Globus pallidus (tissue), 1 donor: ENCODE measurements around the gene SPTBN4.
"Not testable (repeated sequence)": the region's sequence is repeated elsewhere in the genome, so short reads cannot be mapped to it uniquely, and the experiment has no call there.

Experiments
- DNase-seq: peaks from one replicate; pipeline ENCODE4 v3.0.0-alpha.2; 2015; ENCODE audit warnings: low spot score

SPTBN4 gene

DNA sequence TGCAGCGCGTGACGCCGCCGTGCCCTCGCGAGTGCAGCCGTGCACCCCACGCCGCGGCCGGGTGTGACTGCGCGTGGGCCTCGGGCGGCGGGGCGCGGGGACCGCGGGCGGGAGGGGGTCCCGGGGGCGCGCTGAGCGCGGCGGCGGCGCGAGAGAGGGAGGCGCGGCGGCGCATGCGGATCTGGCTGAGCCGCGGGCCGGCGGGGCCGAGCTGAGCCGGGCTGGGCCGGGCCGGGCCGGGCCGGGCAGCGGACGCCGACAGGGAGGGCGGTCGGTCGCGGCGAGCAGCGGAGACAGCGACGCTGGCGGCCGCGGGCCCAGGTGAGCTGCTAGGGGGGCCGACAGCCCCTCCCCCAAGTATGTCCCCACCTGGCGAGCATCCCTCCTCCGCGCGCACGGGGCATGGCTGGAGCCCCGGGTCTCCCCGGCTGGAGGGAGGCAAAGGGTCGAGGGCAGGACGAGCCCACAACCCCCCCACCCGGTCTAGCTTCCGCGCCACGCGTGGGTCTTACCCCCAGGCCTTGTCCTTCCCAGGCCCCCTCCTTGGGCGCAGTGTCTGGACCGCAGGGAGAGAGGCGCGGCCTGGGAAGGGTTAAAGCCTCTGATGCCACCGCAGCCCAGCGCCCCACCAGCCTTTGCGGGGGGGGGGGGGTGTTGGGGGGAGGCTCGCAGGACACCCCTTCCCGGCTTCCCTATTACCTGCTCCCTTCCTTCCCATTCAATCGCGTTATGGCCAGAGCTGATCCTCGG lies at the start of gene SPTBN4:
Gene SPTBN4 (plus strand): TSS at position 17 of the 750 bp plus-strand sequence. CDS start 5,621 bp downstream, outside the sequence.
- DNase-seq = no peak

DNA sequence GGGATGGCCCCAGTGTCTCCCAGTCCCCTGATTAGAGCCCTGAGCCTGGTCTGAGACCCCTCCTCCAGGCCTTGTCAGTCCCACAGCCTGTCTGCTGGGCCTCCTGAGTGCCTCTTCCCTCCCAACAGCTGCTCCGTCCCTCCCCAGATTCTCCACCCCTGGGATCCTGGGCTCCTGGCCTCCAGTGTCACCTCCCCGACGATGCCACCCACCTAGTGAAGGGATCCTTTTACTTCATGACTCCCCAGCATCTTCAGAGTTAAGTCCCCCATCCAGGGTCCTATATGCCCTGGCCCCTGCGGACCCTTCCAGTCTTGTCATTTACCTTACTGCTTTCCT lies 49.2 kb upstream of the SPTBN4 start:
- no peak for DNase-seq

DNA sequence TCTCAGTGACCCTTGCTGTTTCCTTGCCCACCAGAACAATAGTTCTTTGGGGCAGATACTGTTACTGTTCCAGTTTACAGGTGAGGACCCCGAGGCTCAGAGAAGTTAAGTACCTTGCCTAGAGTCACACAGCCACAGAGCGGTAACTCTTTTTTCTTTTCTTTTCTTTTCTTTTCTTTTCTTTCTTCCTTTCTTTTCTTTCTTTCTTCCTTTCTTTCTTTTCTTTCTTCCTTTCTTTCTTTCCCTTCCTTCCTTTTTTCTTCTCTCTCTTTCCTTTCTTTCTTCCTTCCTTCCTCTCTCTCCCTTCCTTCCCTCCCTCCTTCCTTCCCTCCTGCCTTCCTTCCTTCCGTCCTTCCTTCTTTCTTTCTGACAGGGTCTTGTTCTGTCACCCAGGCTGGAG lies 48.8 kb upstream of the SPTBN4 start:
- no peak for DNase-seq

DNA sequence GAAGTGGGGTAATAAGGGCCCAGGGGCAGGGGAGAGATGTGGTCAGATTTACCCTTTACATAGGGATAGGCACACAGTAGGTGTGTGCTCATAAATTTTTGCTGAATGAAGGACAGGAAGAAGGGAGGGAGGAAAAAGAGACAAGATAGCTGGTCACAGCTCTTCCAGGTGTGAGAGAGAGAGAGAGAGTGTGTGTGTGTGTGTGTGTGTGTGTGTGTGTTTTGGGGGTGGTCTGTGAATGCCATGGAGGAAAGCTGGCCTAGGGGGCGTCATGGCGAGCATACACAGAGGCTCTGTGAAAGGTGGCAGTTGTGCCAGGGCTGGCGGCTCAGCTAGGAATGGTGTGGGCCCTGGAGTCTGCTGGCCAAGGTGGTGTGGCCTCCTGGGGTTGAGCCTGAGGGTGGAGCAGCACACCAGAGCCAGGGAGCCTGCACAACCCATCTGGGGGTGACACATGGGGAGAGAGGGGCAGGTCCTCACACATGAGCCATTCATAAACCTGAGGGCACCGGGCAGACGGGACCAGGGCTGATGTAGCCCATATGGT lies 47.7 kb upstream of the SPTBN4 start:
- DNase-seq = no peak

DNA sequence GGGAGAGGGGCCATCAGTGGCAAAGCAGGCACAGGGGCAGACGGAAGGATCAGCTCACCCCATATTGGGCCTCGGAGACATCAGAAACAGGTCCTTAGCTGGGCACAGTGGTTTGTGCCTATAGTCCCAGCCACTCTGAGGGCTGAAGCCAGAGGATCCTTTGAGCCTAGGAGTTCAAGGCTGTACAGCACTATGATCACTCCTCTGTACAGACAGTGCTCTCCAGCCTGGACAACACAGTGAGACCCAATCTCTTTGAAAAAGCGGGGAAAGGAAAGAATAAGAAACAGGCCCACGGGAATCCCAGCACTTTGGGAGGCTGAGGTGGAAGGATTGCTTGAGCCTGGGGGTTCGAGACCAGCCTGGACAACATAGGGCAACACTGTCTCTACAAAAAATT lies 47.0 kb upstream of the SPTBN4 start:
- DNase-seq = no peak

DNA sequence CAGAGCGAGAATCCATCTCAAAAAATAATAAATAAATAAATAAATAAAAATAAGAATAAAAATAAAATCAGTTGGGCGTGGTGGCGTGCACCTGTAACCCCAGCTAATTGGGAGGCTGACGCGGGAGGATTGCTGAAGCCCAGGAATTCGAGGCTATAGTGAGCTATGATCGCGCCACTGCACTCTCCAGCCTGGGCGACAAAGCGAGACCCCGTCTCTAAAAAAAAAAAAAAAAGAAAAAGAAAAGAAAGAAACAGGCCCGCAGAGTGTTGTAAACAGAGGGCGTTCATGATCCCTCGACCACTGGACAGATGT lies 46.4 kb upstream of the SPTBN4 start:
- DNase-seq = no peak

DNA sequence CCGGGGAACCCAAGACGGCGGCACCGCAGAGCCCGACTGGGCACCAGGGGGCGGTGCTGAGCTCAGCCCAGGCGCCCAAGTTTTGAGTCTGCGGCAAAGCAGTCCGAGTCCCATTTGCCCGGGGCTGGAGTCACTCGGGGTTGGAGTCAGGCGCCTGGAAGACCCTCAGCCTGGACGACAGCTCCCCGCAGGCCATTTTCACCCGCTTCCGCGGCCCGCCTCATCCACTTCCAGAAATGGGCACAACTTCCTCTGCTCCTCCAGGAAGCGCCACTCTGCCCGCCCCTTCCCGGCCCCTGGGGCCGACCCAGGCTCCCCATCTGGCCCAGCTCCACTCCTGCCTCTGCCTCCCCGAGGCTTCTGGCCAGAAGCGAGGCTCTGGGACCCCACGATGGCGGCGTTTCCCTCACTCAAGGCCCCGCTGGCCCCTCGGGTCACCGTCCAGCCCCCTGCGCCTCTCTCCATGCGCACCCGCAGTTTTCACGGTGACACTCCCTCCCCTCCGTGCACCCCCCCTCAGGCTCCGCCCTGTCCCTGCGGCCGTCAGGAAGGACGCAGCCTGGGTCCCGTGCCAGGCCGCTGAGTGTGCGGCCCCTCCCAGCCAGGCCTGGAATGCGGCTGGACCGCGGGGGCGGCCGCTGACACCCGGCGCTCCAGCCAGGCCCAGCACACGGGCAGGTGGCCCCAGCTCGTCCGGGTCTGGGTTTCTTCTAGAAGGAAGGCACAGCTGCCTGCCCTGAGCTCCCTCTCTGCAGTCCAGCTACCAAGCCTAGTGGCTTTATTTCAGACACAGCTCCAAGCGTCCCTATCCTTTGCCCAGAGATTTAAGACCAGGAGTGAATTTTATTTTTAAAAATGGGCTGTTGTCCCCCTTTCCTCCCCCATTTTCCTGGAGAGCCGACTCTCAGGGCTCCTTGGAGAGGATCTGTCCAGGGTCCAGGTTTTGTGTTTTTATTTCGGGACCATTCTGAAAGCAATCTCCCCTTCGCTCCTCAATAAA lies 45.7 kb upstream of the SPTBN4 start:
- peak; percentile 87 for DNase-seq

DNA sequence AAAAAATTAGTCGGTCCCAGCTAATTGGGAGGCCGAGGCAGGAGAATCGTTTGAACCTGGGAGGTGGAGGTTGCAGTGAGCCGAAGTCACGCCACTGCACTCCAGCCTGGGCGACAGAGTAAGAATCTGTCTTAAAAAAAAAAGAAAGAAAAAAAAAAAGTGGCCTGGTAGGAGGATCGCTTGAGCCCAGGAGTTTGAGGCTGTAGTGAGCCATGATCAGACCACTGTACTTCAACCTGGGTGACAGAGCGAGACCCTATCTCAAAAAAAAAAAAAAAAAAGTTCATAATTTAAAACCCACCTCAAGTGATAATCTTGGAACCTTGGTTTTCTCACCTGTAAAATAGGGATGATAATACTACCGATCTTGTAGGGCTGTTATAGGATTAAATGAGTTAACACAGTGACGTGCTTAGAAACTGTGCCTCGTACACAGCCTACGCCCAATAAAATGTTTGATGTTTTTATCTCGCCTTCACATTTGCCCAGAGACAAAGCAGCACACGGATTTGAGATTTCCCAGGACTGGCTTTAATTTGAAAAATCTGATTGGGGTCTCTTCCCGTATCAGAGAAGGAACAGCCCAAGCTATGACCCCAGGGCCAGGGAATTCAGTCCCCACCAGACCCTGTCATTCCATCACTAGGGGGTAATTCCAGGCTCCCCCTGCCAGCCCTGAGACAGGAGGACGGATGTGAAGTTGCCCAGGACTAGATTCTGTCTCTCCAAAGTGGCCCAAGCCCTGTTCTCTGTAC lies 44.6 kb upstream of the SPTBN4 start:
- no peak for DNase-seq

DNA sequence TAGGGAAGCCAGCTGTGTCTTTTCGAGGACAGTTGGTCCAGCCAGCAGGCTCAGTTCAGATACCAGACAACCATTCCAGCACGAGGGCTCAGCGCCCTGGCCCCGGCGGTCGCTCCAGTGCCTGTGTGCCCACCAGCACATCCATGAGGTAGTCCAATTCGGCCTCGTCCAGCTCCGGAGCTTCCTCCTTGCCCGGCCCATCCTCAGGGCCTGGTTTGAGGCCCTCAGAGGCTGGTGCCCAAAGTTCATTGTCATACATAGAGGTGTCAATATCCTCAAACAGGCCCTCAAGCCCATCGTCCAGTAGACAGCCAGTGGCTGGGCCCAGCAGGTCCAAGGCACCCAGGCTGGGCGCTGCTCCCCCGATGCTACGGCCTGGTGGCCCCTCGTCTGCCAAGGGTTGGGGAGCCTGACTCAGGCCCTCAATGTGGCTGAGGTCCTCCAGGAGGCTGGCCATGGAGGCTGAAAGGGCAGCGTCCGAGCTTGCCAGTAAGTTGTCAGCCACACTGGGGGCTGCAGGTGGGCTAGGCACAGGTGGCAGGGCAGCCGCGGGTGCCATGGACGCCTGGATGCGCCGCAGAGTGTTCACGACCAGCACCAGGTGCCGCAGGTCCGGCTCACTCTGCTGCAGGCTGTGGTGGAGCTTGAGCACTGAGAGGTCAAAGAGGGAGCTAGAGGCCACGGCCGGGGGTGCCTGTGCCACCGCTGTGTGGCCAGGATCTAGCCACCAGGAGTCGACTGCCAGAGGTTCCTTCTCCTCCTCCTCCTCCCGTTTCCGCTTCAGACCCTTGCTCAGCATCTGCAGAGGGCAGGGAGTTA lies 43.8 kb upstream of the SPTBN4 start:
- DNase-seq = no peak

DNA sequence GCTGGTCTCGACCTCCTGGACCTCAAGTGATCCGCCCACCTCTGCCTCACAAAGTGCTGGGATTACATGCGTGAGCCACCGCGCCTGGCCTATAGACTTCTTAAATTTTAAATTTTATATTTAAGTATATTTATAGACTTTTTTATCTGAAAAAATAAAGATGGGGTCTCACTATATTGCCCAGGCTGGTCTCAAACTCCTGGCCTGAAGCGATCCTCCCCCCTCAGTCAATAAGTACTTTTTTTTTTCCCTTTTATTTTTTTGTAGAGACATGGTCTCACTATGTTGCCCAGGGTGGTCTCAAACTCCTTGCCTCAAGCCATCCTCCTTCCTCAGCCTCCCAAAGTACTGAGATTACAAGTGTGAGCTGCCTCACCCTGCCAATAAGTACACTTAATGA lies 42.9 kb upstream of the SPTBN4 start:
- no peak for DNase-seq

DNA sequence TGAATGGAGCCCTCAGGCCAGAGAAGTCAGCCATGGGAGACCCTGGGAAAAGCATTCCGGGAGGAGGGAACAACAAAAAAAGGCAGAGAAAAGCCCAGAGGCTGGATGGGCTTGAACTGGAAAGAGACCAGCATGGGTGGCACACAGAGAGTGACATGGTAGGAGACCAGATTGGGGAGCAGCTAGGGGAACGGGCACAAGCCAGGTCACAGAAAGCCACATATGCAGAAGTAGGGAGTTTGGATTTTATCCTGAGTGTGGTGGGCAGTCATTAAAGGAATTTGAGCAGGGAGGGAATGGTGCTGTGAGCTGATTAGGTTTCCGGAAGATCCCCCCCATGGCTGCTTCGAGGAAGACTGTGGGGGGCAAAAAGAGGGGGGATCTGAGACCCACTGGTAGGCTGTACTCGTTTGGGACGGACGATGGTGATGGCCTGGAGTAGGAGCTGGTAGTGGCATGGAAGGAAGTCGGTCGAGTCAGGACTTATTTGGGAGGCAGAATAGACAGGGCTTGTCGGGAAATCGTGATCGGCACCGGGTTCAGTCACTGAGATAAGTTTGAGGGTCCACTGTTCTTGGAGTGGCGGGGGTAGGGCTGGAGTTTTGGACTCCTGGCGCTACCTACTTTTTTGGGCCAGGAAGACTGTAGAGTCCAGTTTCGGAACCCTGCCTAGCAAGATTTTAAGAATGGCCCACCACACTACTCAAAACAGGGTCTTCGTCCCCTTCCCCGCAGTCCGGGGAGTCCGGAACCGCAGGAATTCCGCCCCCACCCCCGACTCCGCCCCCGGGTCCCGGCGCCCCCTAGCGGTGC lies 42.0 kb upstream of the SPTBN4 start:
- DNase-seq = no peak

DNA sequence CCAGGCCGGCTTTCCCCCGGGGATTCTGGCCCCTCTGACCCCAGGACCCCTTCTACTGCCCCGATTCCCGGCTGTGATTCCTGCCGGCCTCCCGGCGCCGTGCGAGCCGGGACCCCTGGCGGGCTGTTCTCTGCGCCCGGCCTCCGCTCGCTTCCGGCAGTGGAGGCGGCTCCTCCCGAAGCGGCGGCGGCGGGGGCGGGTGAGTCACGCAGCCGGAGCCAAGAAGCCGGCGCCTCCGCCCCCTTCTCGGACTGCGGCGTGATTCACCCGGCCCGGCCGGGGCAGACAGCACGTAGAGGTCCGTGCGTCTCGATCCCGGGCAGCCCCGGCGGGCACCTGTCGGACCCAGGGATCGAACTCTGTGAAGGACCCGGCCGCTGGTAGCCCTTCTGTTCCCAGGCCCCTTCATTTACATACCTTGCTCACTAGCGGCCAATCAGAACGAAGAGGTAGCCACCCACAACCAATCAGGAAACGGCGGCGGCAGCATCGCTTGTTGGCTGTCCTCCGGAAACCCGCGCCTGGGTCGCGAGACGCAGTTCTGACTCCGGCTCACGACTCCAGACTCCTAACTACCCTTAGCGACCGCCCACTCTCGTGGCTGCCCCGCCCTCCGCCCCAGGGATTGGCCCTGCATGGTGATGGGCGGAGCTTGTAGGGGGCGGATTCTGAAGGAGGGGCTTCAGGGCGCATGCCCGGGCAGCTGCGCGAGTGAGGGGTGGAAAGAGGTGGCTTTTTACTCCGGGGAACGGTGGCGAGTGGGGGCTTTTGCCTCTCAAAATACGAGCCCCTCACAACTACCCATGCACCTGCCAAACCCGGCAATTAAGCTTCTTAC lies 41.1 kb upstream of the SPTBN4 start, which contains the start of gene SERTAD1:
Gene SERTAD1 (minus strand): TSS at position 543 of the 838 bp plus-strand sequence. CDS start 2,446 bp downstream, outside the sequence.
- DNase-seq = peak; percentile 100

DNA sequence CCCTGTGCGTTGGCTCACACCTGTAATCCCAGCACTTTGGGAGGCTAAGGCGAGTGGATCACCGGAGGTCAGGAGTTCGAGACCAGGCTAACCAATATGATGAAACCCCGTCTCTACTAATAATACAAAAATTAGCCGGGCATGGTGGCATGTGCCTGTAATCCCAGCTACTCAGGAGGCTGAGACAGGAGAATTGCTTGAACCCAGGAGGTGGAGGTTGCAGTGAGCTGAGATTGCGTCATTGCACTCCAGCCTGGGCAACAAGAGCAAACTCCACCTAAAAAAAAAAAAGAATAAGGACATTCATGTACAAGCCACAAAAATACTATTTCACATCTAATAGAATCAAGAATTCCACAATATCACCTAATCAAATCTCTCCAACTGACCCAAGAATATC lies 38.6 kb upstream of the SPTBN4 start:
- not testable (repeated sequence) for DNase-seq

DNA sequence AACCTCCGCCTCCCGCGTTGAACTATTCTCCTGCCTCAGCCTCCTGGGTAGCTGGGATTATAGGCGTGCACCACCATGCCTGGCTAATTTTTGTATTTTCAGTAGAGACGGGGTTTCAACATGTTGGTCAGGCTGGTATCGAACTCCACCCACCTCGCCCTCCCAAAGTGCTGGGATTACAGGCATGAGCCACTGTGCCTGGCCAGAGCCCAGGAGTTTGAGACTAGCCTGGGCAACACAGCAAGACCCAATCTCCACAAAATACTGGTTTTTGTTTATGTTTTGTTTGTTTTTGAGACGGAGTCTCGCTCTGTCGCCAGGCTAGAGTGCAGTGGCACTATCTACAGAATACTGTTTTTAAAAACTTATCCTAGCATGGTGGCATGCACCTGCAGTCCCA lies 36.6 kb upstream of the SPTBN4 start:
- not testable (repeated sequence) for DNase-seq

DNA sequence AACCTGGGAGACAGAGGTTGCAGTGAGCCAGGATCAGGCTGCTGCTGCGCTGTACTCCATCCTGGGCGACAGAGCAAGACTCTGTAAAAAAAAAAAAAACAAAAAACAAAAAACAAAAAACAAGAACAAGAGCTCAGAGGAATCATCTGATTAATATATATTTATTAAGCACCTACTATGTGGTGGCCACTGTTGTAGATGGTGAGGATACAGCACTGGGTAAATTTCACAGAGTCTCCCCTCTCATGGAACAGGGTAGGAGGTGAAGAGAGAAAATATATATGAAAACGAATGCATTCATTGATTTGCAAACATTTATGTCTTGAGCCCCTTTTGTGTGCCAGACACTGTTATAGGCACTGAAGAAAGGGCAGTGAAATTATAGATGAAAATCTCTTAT lies 35.1 kb upstream of the SPTBN4 start:
- DNase-seq = no peak

DNA sequence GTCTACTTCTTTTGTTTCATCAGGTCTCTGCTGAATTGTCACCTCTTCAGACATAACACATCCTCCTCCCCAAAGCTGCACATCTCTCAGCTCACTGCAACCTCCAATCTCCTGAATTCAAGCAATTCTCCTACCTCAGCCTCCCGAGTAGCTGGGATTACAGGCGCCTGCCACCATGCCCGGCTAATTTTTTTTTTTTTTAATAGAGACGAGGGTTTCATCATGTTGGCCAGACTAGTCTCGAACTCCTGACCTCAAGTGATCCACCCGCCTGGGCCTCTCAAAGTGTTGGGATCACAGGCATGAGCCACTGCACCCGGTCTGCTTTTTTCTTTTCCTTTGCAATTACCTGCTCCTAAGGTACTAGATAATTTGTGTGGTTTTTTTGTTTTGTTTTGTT lies 34.0 kb upstream of the SPTBN4 start:
- DNase-seq = not testable (repeated sequence)

DNA sequence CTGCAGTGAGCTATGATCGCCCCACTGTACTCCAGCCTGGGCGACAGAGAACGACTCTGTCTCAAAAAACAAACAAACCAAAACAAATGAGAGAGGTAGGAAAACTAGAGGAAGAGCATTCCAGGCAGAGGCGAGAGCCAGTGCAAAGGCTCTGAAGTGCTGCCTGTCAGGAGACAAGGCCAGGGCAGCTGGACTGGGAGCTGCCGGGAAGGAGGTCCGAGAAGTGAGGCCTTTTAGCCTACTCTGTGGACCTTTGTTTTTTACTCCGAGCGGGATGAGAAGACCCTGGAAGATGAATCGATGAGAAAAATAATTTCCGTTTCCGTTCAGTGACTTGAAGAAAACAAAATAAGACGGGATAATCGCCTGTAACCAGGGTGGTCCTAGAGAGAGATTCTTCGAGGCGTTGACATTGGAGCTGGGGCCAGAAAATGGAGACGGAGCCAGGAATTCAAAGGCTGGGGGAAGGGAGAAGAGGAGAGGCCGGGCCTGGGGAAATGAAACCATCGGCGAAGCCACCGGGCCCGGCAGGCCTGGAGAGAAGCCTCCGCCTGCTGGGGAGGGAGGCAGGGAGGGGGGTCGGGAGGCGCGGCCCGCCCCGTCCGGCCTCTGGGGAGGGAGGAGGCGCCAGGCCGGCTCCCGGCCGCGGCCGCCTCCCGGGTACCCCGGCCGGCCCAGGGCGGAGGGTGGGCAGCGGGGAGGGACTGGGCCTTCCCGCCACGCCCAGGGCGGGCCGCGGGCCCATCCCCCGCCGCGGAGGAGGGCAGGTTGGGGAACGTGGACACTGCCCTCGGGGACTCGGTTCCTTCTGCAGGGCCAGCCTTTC lies 33.2 kb upstream of the SPTBN4 start:
- DNase-seq = peak; percentile 91

DNA sequence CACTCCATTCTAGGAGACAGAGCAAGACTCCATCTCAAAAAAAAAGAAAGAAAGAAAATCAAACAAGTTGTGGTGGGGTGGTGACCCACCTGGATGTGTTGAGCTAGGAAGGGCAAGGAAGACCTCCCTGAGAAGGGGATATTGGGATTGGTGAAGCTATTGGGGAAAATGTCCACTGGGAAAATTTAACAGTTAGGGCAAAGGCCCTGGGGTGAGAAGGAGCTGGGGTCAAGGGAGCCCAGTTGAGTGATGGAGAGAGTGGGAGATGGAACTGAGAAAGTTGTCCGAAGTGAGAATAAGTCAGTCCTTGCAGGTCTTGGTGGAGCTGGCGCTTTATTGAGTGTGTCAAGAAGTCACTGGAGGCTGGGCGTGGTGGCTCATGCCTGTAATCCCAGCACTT lies 28.5 kb upstream of the SPTBN4 start:
- no peak for DNase-seq
